IMR-90 (cell line): ENCODE data around the gene ZNF146. TPM values are rescaled to one million over a fixed set of nuclear protein-coding genes. Genes with fewer than 3 reads are reported as not detected.

Source experiments
- ATAC-seq: fragments of 200-7000 bp; cut with Tn5 transposase; 2 replicates; pipeline ENCODE4 v1.9.1; 2020; ENCODE audit warnings: low read depth, mild to moderate bottlenecking, moderate library complexity
- BruUV-seq: library from RNA; stranded (reverse); fragments of 400-500 nt; replicated peaks from 2 replicates; lab custom pipeline; 2021; lab: Mats Ljungman, UMichigan
- CTCF ChIA-PET: fragments of 300-600 bp; formaldehyde crosslinking; extraction: SDS; loops from one replicate; lab custom pipeline; 2021; ENCODE audit warnings: antibody characterized with exemption; lab: Yijun Ruan, JAX
- POLR2A ChIA-PET: fragments of 300-600 bp; sonication (Branson Sonifier 250); formaldehyde crosslinking; loops from one replicate; lab custom pipeline; 2022; ENCODE audit warnings: antibody characterized with exemption; ENCODE audit not compliant: unreplicated experiment; lab: Charles Lee
- DNase-seq: peaks from one replicate; pipeline ENCODE4 v3.0.0; 2013
- H2AFZ ChIP-seq: replicated peaks from 2 replicates; pipeline ENCODE3; 2013; ENCODE audit warnings: low read length, mild to moderate bottlenecking; ENCODE audit not compliant: poor library complexity
- H2AK5ac ChIP-seq: 2 replicates; pipeline ENCODE4 v1.6.1; 2013; ENCODE audit warnings: low read depth, low read length, inconsistent platforms
- H2AK9ac ChIP-seq: replicated peaks from 2 replicates; pipeline ENCODE3; 2013; ENCODE audit warnings: mild to moderate bottlenecking, low read depth, low read length, moderate library complexity; ENCODE audit not compliant: poor library complexity
- H2BK120ac ChIP-seq: 2 replicates; pipeline ENCODE4 v1.6.1; 2013; ENCODE audit warnings: low read depth, low read length, inconsistent platforms
- H2BK15ac ChIP-seq: 3 replicates; pipeline ENCODE4 v1.6.1; 2013; ENCODE audit warnings: low read depth, low read length, inconsistent platforms
- H2BK20ac ChIP-seq: 2 replicates; pipeline ENCODE4 v1.6.1; 2013; ENCODE audit warnings: low read depth, mild to moderate bottlenecking, inconsistent platforms, low read length, moderate library complexity
- H2BK5ac ChIP-seq: 2 replicates; pipeline ENCODE4 v1.6.1; 2013; ENCODE audit warnings: mild to moderate bottlenecking, low read depth, low read length, inconsistent platforms; ENCODE audit not compliant: poor library complexity, severe bottlenecking
- H3K14ac ChIP-seq: replicated peaks from 2 replicates; pipeline ENCODE4 v1.6.1; 2013; ENCODE audit warnings: low read depth, low read length, inconsistent platforms
- H3K18ac ChIP-seq: 2 replicates; pipeline ENCODE4 v1.6.1; 2013; ENCODE audit warnings: low read depth, low read length, control low read depth
- H3K23ac ChIP-seq: 2 replicates; pipeline ENCODE4 v1.6.1; 2013; ENCODE audit warnings: low read depth, low read length, inconsistent platforms
- H3K27ac ChIP-seq: 2 replicates; pipeline ENCODE4 v1.5.1; 2013; ENCODE audit warnings: mild to moderate bottlenecking, control low read depth, low read length; ENCODE audit not compliant: insufficient read depth
- H3K27me3 ChIP-seq: 2 replicates; pipeline ENCODE4 v1.6.1; 2013; ENCODE audit warnings: low read length; ENCODE audit not compliant: control insufficient read depth, insufficient read depth
- H3K36me3 ChIP-seq: 2 replicates; pipeline ENCODE4 v1.6.1; 2013; ENCODE audit warnings: low read length, mixed read lengths; ENCODE audit not compliant: control insufficient read depth, insufficient read depth
- H3K4ac ChIP-seq: 2 replicates; pipeline ENCODE4 v1.6.1; 2013; ENCODE audit warnings: low read depth, low read length, inconsistent platforms
- H3K4me1 ChIP-seq: 2 replicates; pipeline ENCODE4 v1.6.1; 2013; ENCODE audit warnings: low read length, mixed read lengths; ENCODE audit not compliant: control insufficient read depth, insufficient read depth
- H3K4me2 ChIP-seq: 2 replicates; pipeline ENCODE4 v1.6.1; 2013; ENCODE audit warnings: low read depth, mild to moderate bottlenecking, control low read depth, low read length, moderate library complexity
- H3K4me3 ChIP-seq: 2 replicates; pipeline ENCODE4 v1.5.1; 2013; ENCODE audit warnings: low read depth, mild to moderate bottlenecking, control low read depth, low read length, moderate library complexity; ENCODE audit not compliant: insufficient read depth
- H3K56ac ChIP-seq: 2 replicates; pipeline ENCODE4 v1.6.1; 2013; ENCODE audit warnings: low read length, inconsistent platforms; ENCODE audit not compliant: insufficient read depth; ENCODE audit errors: extremely low read depth
- H3K79me1 ChIP-seq, 2 experiments: 2 replicates each; pipeline ENCODE4 v1.6.1; 2013; ENCODE audit warnings: low read length in 2 of 2, inconsistent platforms in 1 of 2, low read depth in 1 of 2
- H3K9ac ChIP-seq: 2 replicates; pipeline ENCODE4 v1.6.1; 2013; ENCODE audit warnings: low read depth, low read length, control low read depth
- H3K9me1 ChIP-seq: 2 replicates; pipeline ENCODE4 v1.6.1; 2013; ENCODE audit warnings: low read length, inconsistent platforms; ENCODE audit not compliant: insufficient read depth
- H3K9me3 ChIP-seq: 2 replicates; pipeline ENCODE4 v1.6.1; 2013; ENCODE audit warnings: low read length; ENCODE audit not compliant: control insufficient read depth, insufficient read depth
- H4K20me1 ChIP-seq: 2 replicates; pipeline ENCODE4 v1.6.1; 2013; ENCODE audit warnings: low read length, inconsistent platforms; ENCODE audit not compliant: insufficient read depth
- H4K5ac ChIP-seq: 2 replicates; pipeline ENCODE4 v1.6.1; 2013; ENCODE audit warnings: mild to moderate bottlenecking, low read depth, low read length, control low read depth
- H4K8ac ChIP-seq, 2 experiments: 2 replicates each; pipeline ENCODE4 v1.6.1; 2013; ENCODE audit warnings: low read depth in 2 of 2, low read length in 2 of 2, control low read depth in 1 of 2, inconsistent platforms in 1 of 2
- H4K91ac ChIP-seq: 2 replicates; pipeline ENCODE4 v1.6.1; 2013; ENCODE audit warnings: low read depth, low read length, inconsistent platforms; ENCODE audit not compliant: insufficient read depth
- BHLHE40 ChIP-seq: fragments of 150-350 bp; IDR thresholded peaks from 2 replicates; pipeline ENCODE4 v1.6.1; 2016; ENCODE audit warnings: mild to moderate bottlenecking, low read depth, low read length
- CEBPB ChIP-seq: IDR thresholded peaks from 2 replicates; pipeline ENCODE4 v1.6.1; 2012; ENCODE audit warnings: low read depth, low read length, improper control_type of control experiment
- CHD1 ChIP-seq: IDR thresholded peaks from 2 replicates; pipeline ENCODE4 v1.6.1; 2012; ENCODE audit warnings: low read depth, low read length, improper control_type of control experiment
- FOS ChIP-seq: fragments of 150-350 bp; IDR thresholded peaks from 2 replicates; pipeline ENCODE4 v1.6.1; 2016; ENCODE audit warnings: low read depth, low read length
- MAFK ChIP-seq: IDR thresholded peaks from 2 replicates; pipeline ENCODE4 v1.6.1; 2012; ENCODE audit warnings: low read depth, low read length, improper control_type of control experiment
- WGBS, 2 experiments: methylation state at CpG; one replicate each; pipeline versions ENCODE4 v1.1.5 to v1.1.7; 2013; ENCODE audit warnings: missing lambda C conversion rate in 2 of 2; ENCODE audit not compliant: insufficient read length in 1 of 2; ENCODE audit errors: extremely low coverage in 2 of 2; 5-methylcytosine and 5-hydroxymethylcytosine counted together
- dilution Hi-C: fragments of 300-500 bp; cut with HindIII; formaldehyde crosslinking; loops from one replicate; pipeline ENCODE4 v1.14.3; 2018; ENCODE audit warnings: low sequenced_read_pairs; ENCODE audit not compliant: unreplicated experiment
- in situ Hi-C: fragments of 300-500 bp; cut with MboI; formaldehyde crosslinking; loops from 3 replicates; pipeline ENCODE4 v1.14.3; 2019; ENCODE audit warnings: low sequenced_read_pairs, inconsistent platforms, mixed read lengths
- intact Hi-C: fragments of 100-400 bp; cut with micrococcal nuclease; formaldehyde crosslinking; loops from 2 replicates; pipeline ENCODE4 v1.10.0; 2022
- polyA plus RNA-seq, 3 experiments: library from polyadenylated mRNA; depleted of rRNA; stranded (reverse); fragments of >200 nt; gene quantifications; 2 replicates each; pipeline ENCODE4 v1.2.3, GENCODE V29; 2012; ENCODE audit warnings: low replicate concordance in 1 of 3
- total RNA-seq: library from RNA; depleted of rRNA; stranded (reverse); fragments of >200 nt; gene quantifications from 2 replicates; pipeline ENCODE4 v1.2.3, GENCODE V29; 2012
- TF ChIP-seq, protein P1 (sequence below): conservative IDR thresholded peaks from 2 replicates; pipeline ENCODE4 v1.5.1; 2012; ENCODE audit warnings: mild to moderate bottlenecking, low read depth, low read length, improper control_type of control experiment
- TF ChIP-seq, protein P2 (sequence below): fragments of 150-350 bp; IDR thresholded peaks from 2 replicates; pipeline ENCODE4 v1.6.1; 2017; ENCODE audit warnings: mild to moderate bottlenecking, antibody characterized with exemption, low read length, low read depth
- TF ChIP-seq, protein P3 (sequence below): fragments of 150-350 bp; IDR thresholded peaks from 2 replicates; pipeline ENCODE4 v1.6.1; 2016; ENCODE audit warnings: low read depth, mild to moderate bottlenecking, low read length, moderate library complexity, borderline replicate concordance

Gene ZNF146
- total and polyA plus RNA-seq, 2 of the 4 experiments (the other 2 are of a cell fraction) = 61.6 to 106 TPM

DNA sequence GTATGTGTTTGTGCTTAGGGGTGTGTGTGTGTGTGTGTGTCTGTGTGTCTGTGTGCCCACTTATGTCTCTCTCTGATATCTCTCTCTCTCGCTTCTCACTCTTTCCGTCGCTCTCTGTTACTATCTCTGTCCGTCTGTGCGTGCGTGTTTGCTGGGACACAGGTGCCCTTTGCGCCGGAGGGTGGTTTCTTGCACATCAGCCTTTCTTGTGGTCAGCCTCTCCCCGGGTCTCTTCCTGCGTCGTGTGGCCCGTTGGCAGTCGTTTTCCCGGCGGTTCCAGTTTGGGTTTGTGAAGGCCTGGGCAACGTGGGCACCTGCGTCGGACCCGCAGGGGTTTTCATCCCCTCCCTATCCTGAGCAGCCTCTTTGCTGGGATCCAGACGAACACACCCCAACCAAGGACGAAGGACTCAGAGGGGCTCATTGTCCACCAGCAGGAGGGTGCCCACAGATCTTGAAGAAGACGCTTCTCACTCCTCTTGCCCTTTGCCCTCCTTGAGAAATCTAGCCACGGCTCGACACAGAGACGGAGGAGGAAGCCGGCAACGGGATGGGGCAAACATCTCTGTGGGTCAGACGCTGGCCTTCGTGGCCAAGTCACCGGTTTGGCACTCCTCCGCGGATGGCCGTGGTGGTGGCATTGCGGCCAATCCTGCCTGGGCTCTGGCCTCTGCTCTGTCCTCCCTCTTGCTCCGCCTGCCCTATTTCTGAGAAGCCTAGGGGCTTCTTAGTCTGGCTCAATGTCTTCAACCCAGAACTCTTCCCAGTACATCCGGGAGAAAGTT is 52.3 kb downstream of the ZNF146 start:
- H3K18ac ChIP-seq = no peak overlapping the region
- H3K4me3 ChIP-seq = no peak overlapping the region
- no peak overlapping the region for H3K27ac ChIP-seq
- no peak overlapping the region for H2AFZ ChIP-seq
- H3K27me3 ChIP-seq = no peaks in the 10 kb centered on the region
- POLR2A ChIA-PET = no interaction called here
- no peak overlapping the region for H4K91ac ChIP-seq
- H3K4ac ChIP-seq = no peak overlapping the region
- no peak for DNase-seq
- H2AK5ac ChIP-seq = no peak overlapping the region
- H3K36me3 ChIP-seq = no peaks in the 10 kb centered on the region
- CTCF ChIA-PET = interaction anchor here (0.5 kb wide), 1 partner anchor 32 kb away, joined by 5 read pairs; no protein-coding TSS in a partner anchor
- H4K20me1 ChIP-seq = no peaks in the 10 kb centered on the region
- H3K14ac ChIP-seq = no peak overlapping the region
- H2BK15ac ChIP-seq = no peak overlapping the region
- no peak overlapping the region for H4K8ac ChIP-seq
- H2AK9ac ChIP-seq = no peak overlapping the region
- H3K9ac ChIP-seq = no peak overlapping the region
- H3K4me1 ChIP-seq = no peaks in the 10 kb centered on the region
- H3K9me1 ChIP-seq = no peaks in the 10 kb centered on the region
- no peak overlapping the region for H3K4me2 ChIP-seq
- no peak overlapping the region for H3K56ac ChIP-seq
- TF ChIP-seq FOS (no peak), CHD1 (no peak), CEBPB (no peak), BHLHE40 (no peak), MAFK (no peak)
- TF ChIP-seq, protein P1, sequence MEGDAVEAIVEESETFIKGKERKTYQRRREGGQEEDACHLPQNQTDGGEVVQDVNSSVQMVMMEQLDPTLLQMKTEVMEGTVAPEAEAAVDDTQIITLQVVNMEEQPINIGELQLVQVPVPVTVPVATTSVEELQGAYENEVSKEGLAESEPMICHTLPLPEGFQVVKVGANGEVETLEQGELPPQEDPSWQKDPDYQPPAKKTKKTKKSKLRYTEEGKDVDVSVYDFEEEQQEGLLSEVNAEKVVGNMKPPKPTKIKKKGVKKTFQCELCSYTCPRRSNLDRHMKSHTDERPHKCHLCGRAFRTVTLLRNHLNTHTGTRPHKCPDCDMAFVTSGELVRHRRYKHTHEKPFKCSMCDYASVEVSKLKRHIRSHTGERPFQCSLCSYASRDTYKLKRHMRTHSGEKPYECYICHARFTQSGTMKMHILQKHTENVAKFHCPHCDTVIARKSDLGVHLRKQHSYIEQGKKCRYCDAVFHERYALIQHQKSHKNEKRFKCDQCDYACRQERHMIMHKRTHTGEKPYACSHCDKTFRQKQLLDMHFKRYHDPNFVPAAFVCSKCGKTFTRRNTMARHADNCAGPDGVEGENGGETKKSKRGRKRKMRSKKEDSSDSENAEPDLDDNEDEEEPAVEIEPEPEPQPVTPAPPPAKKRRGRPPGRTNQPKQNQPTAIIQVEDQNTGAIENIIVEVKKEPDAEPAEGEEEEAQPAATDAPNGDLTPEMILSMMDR = no peak
- TF ChIP-seq, protein P2, sequence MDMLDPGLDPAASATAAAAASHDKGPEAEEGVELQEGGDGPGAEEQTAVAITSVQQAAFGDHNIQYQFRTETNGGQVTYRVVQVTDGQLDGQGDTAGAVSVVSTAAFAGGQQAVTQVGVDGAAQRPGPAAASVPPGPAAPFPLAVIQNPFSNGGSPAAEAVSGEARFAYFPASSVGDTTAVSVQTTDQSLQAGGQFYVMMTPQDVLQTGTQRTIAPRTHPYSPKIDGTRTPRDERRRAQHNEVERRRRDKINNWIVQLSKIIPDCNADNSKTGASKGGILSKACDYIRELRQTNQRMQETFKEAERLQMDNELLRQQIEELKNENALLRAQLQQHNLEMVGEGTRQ = no peak
- TF ChIP-seq, protein P3, sequence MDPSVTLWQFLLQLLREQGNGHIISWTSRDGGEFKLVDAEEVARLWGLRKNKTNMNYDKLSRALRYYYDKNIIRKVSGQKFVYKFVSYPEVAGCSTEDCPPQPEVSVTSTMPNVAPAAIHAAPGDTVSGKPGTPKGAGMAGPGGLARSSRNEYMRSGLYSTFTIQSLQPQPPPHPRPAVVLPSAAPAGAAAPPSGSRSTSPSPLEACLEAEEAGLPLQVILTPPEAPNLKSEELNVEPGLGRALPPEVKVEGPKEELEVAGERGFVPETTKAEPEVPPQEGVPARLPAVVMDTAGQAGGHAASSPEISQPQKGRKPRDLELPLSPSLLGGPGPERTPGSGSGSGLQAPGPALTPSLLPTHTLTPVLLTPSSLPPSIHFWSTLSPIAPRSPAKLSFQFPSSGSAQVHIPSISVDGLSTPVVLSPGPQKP = no peak
- dilution Hi-C loops = no loop called here
- no peak overlapping the region for H4K5ac ChIP-seq
- BruUV-seq = no TSS peak
- H2BK20ac ChIP-seq = no peak overlapping the region
- H2BK120ac ChIP-seq = no peak overlapping the region
- H3K23ac ChIP-seq = no peak overlapping the region
- H3K79me1 ChIP-seq = no peaks in the 10 kb centered on the region
- ATAC-seq = no peak
- intact Hi-C loops = no loop called here
- WGBS, 2 experiments = 88% methylated on average over 11 of the region's 36 CpGs; no CpG with 5 or more reads in 1 of the 2 experiments
- in situ Hi-C loops = no loop called here
- H3K9me3 ChIP-seq = peaks cover 14% of the 10 kb centered on the region
- no peak overlapping the region for H2BK5ac ChIP-seq
